CD4-positive, alpha-beta memory T cell (primary cell): ENCODE measurements around the gene PRAMEF1. TPM values are rescaled to one million over a fixed set of nuclear protein-coding genes. Genes with fewer than 3 reads are reported as not detected.

Source experiments
- CTCF ChIA-PET: fragments of 350-600 bp; sonication (Branson Sonifier 250); formaldehyde crosslinking; loops from one replicate; lab custom pipeline; 2021; ENCODE audit warnings: inconsistent platforms; ENCODE audit not compliant: partially characterized antibody; lab: Charles Lee
- POLR2A ChIA-PET: fragments of 350-600 bp; sonication (Branson Sonifier 250); formaldehyde crosslinking; loops from one replicate; lab custom pipeline; 2021; ENCODE audit not compliant: partially characterized antibody; lab: Charles Lee
- DNase-seq, 5 donors: peaks; one replicate each; pipeline versions ENCODE4 v3.0.0 to v3.0.0-alpha.2; 2020 to 2022; ENCODE audit warnings: mixed read lengths in 1 of 5
- H3K27ac ChIP-seq: one replicate; pipeline ENCODE4 v1.7.0; 2013; ENCODE audit warnings: low read depth, low read length
- H3K27me3 ChIP-seq: 2 replicates; pipeline ENCODE4 v1.7.0; 2013; ENCODE audit warnings: mild to moderate bottlenecking, low read length, moderate library complexity; ENCODE audit not compliant: insufficient read depth
- H3K36me3 ChIP-seq: 2 replicates; pipeline ENCODE4 v1.7.0; 2013; ENCODE audit warnings: mild to moderate bottlenecking, low read length, moderate library complexity; ENCODE audit not compliant: insufficient read depth
- H3K4me1 ChIP-seq: 2 replicates; pipeline ENCODE4 v1.7.0; 2013; ENCODE audit warnings: mild to moderate bottlenecking, low read length, moderate library complexity; ENCODE audit not compliant: insufficient read depth
- H3K4me3 ChIP-seq, 2 donors: one replicate each; pipeline ENCODE4 v1.7.0; 2013; ENCODE audit warnings: low read length in 2 of 2, mild to moderate bottlenecking in 1 of 2
- H3K9me3 ChIP-seq, 2 donors: one replicate each; pipeline ENCODE4 v1.7.0; 2013; ENCODE audit warnings: low read length in 2 of 2, control low read depth in 1 of 2; ENCODE audit not compliant: control insufficient read depth in 1 of 2
- H3K27ac Mint-ChIP-seq, 7 donors: one replicate each; pipeline ENCODE4 v1.8.0; 2020 to 2021; ENCODE audit warnings: mixed read lengths in 7 of 7, mild to moderate bottlenecking in 6 of 7, inconsistent platforms in 3 of 7, moderate library complexity in 3 of 7
- H3K27me3 Mint-ChIP-seq, 2 donors: one replicate each; pipeline ENCODE4 v1.8.0; 2020 to 2021; ENCODE audit warnings: mixed read lengths in 2 of 2
- H3K36me3 Mint-ChIP-seq, 2 donors: one replicate each; pipeline ENCODE4 v1.8.0; 2020 to 2021; ENCODE audit warnings: mixed read lengths in 2 of 2, inconsistent platforms in 1 of 2, mild to moderate bottlenecking in 1 of 2
- H3K4me1 Mint-ChIP-seq, 4 donors: one replicate each; pipeline ENCODE4 v1.8.0; 2020 to 2021; ENCODE audit warnings: mixed read lengths in 4 of 4, mild to moderate bottlenecking in 1 of 4
- H3K4me3 Mint-ChIP-seq, 8 donors: one replicate each; pipeline ENCODE4 v1.8.0; 2020 to 2021; ENCODE audit warnings: mixed read lengths in 8 of 8, mild to moderate bottlenecking in 7 of 8, moderate library complexity in 6 of 8, inconsistent platforms in 3 of 8
- H3K9me3 Mint-ChIP-seq, 8 donors: one replicate each; pipeline ENCODE4 v1.8.0; 2020 to 2021; ENCODE audit warnings: mixed read lengths in 8 of 8, mild to moderate bottlenecking in 5 of 8, inconsistent platforms in 3 of 8, moderate library complexity in 1 of 8
- intact Hi-C: fragments of 100-400 bp; cut with micrococcal nuclease; formaldehyde crosslinking; loops from one replicate; pipeline ENCODE4 v1.15.1; 2023
- polyA plus RNA-seq, 2 donors: library from polyadenylated mRNA; unstranded; fragments of 300-500 nt; fragmentation: Illumina TruSeq; gene quantifications; one replicate each; pipeline ENCODE4 v1.2.3, GENCODE V29; 2021
- total RNA-seq, 2 experiments: library from RNA; stranded (reverse); gene quantifications; one replicate each; pipeline ENCODE4 v1.2.3, GENCODE V29; 2021

PRAMEF1 gene
- total and polyA plus RNA-seq, 4 experiments from 2014 or later = not detected

- Histone ChIP-seq H3K9me3 (no peaks in the 10 kb centered on the region), H3K36me3 (no peaks in the 10 kb centered on the region), H3K4me1 (no peaks in the 10 kb centered on the region), H3K4me3 (no peak overlapping the region), H3K27ac (no peak overlapping the region), H3K27me3 (no peaks in the 10 kb centered on the region)
- Mint-ChIP-seq H3K4me1 (no peaks in the 10 kb centered on the region), H3K27ac (no peak overlapping the region), H3K4me3 (no peak overlapping the region), H3K9me3 (no peaks in the 10 kb centered on the region), H3K36me3 (no peaks in the 10 kb centered on the region), H3K27me3 (peaks cover 21 to 43% of the 10 kb centered on the region in 2 donors)
- DNase-seq = no peak
- ChIA-PET CTCF (no interaction called here), POLR2A (no interaction called here)
- intact Hi-C loops = no loop called here
Measured at GRCh38 chr1:12769031-12769430, 22.2 kb upstream of the PRAMEF1 start.

DNA sequence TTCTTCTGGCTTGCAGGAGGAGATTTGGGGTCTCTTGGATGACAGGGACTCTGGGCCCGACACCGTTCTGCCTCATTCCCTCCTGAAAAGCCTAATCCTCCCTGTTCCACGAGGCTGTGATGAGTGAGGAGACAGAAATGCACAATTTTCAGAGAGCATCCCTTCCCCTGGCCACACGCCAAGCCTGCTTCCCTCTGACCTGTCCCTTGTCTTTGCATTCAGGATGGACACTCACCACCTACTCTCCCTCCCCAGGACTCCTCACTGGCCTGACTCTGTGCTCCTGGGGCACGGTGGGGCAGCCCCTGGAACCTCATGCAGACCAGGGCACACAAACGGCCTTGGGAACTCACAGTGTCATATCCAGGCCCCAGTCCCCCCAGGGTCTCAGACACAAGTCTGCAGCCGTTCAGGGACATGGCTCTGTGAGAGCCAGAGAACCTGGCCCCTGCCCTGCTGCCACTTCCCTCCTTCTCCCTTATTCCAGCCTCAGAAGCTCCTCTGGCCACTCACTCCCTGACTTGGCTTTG is 21.2 kb upstream of the PRAMEF1 start:
- no peaks in the 10 kb centered on the region for H3K4me1 Mint-ChIP-seq
- Histone ChIP-seq H3K36me3 (no peaks in the 10 kb centered on the region), H3K4me1 (no peaks in the 10 kb centered on the region), H3K27ac (no peak overlapping the region), H3K27me3 (no peaks in the 10 kb centered on the region), H3K9me3 (no peaks in the 10 kb centered on the region), H3K4me3 (no peak overlapping the region)
- intact Hi-C loops = no loop called here
- no peaks in the 10 kb centered on the region for H3K9me3 Mint-ChIP-seq
- H3K36me3 Mint-ChIP-seq = no peaks in the 10 kb centered on the region
- H3K27me3 Mint-ChIP-seq = peaks cover 21 to 53% of the 10 kb centered on the region in 2 donors
- H3K4me3 Mint-ChIP-seq = no peak overlapping the region
- POLR2A ChIA-PET = no interaction called here
- CTCF ChIA-PET = no interaction called here
- no peak for DNase-seq
- no peak overlapping the region for H3K27ac Mint-ChIP-seq

- ChIA-PET POLR2A (no interaction called here), CTCF (no interaction called here)
- Mint-ChIP-seq H3K4me1 (no peaks in the 10 kb centered on the region), H3K9me3 (no peaks in the 10 kb centered on the region), H3K27me3 (peaks cover 20 to 55% of the 10 kb centered on the region in 2 donors), H3K4me3 (no peak overlapping the region), H3K27ac (no peak overlapping the region), H3K36me3 (no peaks in the 10 kb centered on the region)
- Histone ChIP-seq H3K4me3 (no peak overlapping the region), H3K9me3 (no peaks in the 10 kb centered on the region), H3K4me1 (no peaks in the 10 kb centered on the region), H3K36me3 (no peaks in the 10 kb centered on the region), H3K27me3 (no peaks in the 10 kb centered on the region), H3K27ac (no peak overlapping the region)
- DNase-seq = no peak
- intact Hi-C loops = no loop called here
Measured at GRCh38 chr1:12770620-12771019, 20.6 kb upstream of the PRAMEF1 start.

DNA sequence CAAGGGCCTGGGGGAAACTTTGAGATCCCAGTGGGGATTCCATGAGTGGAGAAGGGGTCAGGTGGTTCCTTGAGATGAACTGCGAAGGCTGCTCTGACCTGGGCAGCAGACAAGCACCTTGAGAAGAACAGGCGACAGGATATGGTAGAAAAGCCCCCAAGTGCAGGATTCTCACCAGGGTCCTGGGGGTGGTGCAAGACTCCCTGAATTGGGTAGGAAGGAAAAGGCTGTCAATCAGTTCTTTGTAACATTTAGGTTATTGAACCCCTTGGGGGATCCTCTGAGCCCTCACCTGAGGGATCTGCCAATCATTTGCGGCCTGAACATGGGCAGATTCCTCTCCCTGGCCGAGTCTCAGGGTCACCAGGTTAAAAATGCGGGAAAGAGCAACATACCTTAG is 20.0 kb upstream of the PRAMEF1 start:
- Histone ChIP-seq H3K4me3 (no peak overlapping the region), H3K27me3 (no peaks in the 10 kb centered on the region), H3K4me1 (no peaks in the 10 kb centered on the region), H3K27ac (no peak overlapping the region), H3K9me3 (no peaks in the 10 kb centered on the region), H3K36me3 (no peaks in the 10 kb centered on the region)
- no peaks in the 10 kb centered on the region for H3K4me1 Mint-ChIP-seq
- POLR2A ChIA-PET = no interaction called here
- intact Hi-C loops = no loop called here
- CTCF ChIA-PET = no interaction called here
- H3K4me3 Mint-ChIP-seq = no peak overlapping the region
- H3K27ac Mint-ChIP-seq = no peak overlapping the region
- no peaks in the 10 kb centered on the region for H3K36me3 Mint-ChIP-seq
- DNase-seq = no peak
- H3K9me3 Mint-ChIP-seq = no peaks in the 10 kb centered on the region
- H3K27me3 Mint-ChIP-seq = peaks cover 20 to 55% of the 10 kb centered on the region in 2 donors

DNA sequence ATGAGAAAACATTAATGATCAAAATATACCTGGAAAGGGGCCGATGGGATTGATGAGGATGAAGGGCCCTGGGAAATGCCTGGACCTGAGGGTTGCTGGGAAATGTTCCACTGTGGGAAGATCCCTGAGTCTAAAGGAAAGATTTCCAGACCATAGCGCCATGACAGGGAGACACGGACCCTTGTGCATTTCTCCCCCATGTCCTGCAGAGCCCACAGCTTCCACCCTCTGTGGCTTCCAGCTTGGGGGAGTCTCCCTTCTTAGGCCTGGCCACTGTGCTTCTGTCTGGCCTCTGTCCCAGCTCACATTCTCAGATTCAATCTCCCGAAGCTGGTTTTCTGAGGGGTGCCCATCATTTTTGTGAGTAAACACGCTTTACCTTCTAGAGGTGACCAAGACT is 18.7 kb upstream of the PRAMEF1 start:
- POLR2A ChIA-PET = no interaction called here

DNA sequence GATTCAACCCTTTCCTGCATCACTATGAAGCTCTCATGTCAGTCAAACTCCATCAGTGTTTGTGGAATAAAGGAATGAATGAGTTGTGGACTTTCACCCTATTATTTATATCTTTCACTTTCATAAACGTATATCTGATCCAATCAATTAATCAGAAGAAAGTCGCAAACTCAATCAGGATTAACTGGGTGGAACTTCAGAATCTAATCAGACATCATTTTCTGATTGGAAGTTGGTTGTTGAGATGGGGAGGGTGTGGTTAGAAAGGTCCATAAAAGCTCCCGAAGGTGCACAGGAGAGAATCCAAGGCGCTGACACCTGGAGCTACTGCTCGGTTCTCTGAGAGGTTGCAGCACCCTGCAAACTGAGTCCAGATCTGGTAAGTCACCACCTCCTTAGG is 17.8 kb upstream of the PRAMEF1 start, which contains the start of gene PRAMEF12:
TSS of gene PRAMEF12 (plus strand) at position 301 of the 400 bp plus-strand sequence. CDS start 1,130 bp downstream, outside the sequence.
- Mint-ChIP-seq H3K4me3 (no peak within 1 kb of the TSS), H3K4me1 (no peaks in the 10 kb centered on the region), H3K9me3 (no peaks in the 10 kb centered on the region), H3K27ac (no peak within 1 kb of the TSS), H3K27me3 (peaks cover 20 to 50% of the 10 kb centered on the region in 2 donors), H3K36me3 (no peaks in the 10 kb centered on the region)
- no peak for DNase-seq
- POLR2A ChIA-PET = no interaction called here
- Histone ChIP-seq H3K4me3 (no peak within 1 kb of the TSS), H3K9me3 (no peaks in the 10 kb centered on the region), H3K27ac (no peak within 1 kb of the TSS), H3K27me3 (no peaks in the 10 kb centered on the region), H3K36me3 (no peaks in the 10 kb centered on the region), H3K4me1 (no peaks in the 10 kb centered on the region)
- CTCF ChIA-PET = no interaction called here
- intact Hi-C loops = no loop called here

More for the DNA sequence above, 18.7 kb upstream of the PRAMEF1 start:
- Histone ChIP-seq H3K27me3 (no peaks in the 10 kb centered on the region), H3K4me1 (no peaks in the 10 kb centered on the region), H3K9me3 (no peaks in the 10 kb centered on the region), H3K27ac (no peak overlapping the region), H3K36me3 (no peaks in the 10 kb centered on the region), H3K4me3 (no peak overlapping the region)
- CTCF ChIA-PET = no interaction called here
- Mint-ChIP-seq H3K36me3 (no peaks in the 10 kb centered on the region), H3K27ac (no peak overlapping the region), H3K27me3 (peaks cover 18 to 52% of the 10 kb centered on the region in 2 donors), H3K4me1 (no peaks in the 10 kb centered on the region), H3K9me3 (no peaks in the 10 kb centered on the region), H3K4me3 (no peak overlapping the region)
- no peak for DNase-seq
- intact Hi-C loops = no loop called here

DNA sequence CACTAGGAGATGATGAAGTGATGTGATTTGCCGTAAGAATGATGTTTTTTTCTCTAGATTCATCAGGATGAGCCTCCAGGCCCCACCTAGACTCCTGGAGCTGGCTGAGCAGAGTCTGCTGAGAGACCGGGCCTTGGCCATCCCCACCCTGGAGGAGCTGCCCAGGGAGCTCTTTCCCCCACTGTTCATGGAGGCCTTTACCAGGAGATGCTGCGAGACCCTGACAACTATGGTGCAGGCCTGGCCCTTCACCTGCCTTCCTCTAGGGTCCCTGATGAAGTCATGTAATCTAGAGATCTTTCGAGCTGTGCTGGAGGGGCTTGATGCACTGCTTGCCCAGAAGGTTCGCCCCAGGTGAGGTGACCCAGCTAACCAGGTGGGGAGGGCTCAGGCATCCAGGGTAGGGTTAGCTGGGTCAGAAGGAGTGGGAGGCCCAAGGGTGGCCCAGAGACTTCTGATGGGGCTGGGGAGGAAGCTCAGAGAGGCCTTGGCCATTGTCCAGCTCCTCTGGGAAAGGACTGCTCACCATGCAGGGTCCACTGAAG is 16.3 kb upstream of the PRAMEF1 start:
- intact Hi-C loops = no loop called here
- Mint-ChIP-seq H3K9me3 (no peaks in the 10 kb centered on the region), H3K27me3 (peaks cover 18 to 49% of the 10 kb centered on the region in 2 donors), H3K4me1 (no peaks in the 10 kb centered on the region), H3K4me3 (no peak overlapping the region), H3K27ac (no peak overlapping the region), H3K36me3 (no peaks in the 10 kb centered on the region)
- Histone ChIP-seq H3K4me3 (no peak overlapping the region), H3K36me3 (no peaks in the 10 kb centered on the region), H3K4me1 (no peaks in the 10 kb centered on the region), H3K27ac (no peak overlapping the region), H3K27me3 (no peaks in the 10 kb centered on the region), H3K9me3 (no peaks in the 10 kb centered on the region)
- DNase-seq = no peak
- CTCF ChIA-PET = interaction anchor here (1.1 kb wide), 1 partner anchor 9 kb away, joined by 3 read pairs; no protein-coding TSS in a partner anchor
- POLR2A ChIA-PET = no interaction called here
